ENCODE data around the gene SPAG16. TPM values are rescaled to one million over a fixed set of nuclear protein-coding genes. Genes with fewer than 3 reads are reported as not detected.

Gene SPAG16
- total and polyA plus RNA-seq, 2 donors (not counting 1 experiment from before 2014, with no cell fraction given) = 3.4 to 8.6 TPM

DNA sequence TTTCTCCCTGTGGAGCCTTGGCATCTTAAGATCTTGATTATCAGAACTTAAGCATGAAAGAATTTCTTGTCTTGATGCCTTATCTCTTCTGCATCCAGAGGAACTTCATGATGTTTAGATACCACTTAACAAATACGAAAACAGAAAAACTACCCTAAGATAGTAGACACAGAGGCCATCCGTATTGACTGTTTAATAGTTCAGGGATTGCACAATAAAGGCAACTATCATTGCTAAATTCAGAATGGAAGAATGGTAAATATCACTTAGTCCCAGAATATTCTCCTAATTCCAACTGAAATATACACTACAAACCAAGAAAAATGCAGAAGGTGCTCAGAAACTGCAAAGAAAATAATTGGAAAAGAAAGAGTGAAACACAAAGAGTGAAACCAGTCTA, 912.0 kb downstream of the SPAG16 start:
- H3K4me3 Mint-ChIP-seq = no peak overlapping the region
- intact Hi-C loops (cut with micrococcal nuclease) = no loop called here
- no peak overlapping the region for H3K27ac ChIP-seq (ENCODE audit: low read length in 2 of 2)
- H3K4me3 ChIP-seq (ENCODE audit: control extremely low read depth in 1 of 5, extremely low read depth in 1 of 5, insufficient read depth in 1 of 5, low read depth in 2 of 5, low read length in 4 of 5) = no peak overlapping the region
- no peaks in the 10 kb centered on the region for H3K27me3 ChIP-seq (replicated peaks in 1 of 4; ENCODE audit: control extremely low read depth in 1 of 4, control insufficient read depth in 3 of 4, insufficient read depth in 4 of 4, low read length in 3 of 4)
- no peaks in the 10 kb centered on the region for H3K36me3 ChIP-seq (replicated peaks in 1 of 2; ENCODE audit: control extremely low read depth in 1 of 2, control insufficient read depth in 1 of 2, extremely low read depth in 1 of 2, insufficient read depth in 2 of 2, low read length in 1 of 2)
- ChIA-PET CTCF (no interaction called here), POLR2A (no interaction called here)
- no peak for DNase-seq
- H3K4me1 Mint-ChIP-seq = no peaks in the 10 kb centered on the region
- WGBS (ENCODE audit: insufficient coverage) = no CpG with 5 or more reads among the region's 2 CpGs
- H3K9me3 ChIP-seq (ENCODE audit: control extremely low read depth in 1 of 3, control insufficient read depth in 2 of 3, insufficient read depth in 1 of 3, low read length in 2 of 3) = no peaks in the 10 kb centered on the region
- no peak overlapping the region for H3K4me2 ChIP-seq (replicated peaks; ENCODE audit: low read depth, low read length, poor library complexity, severe bottlenecking)
- no peaks in the 10 kb centered on the region for H3K4me1 ChIP-seq (ENCODE audit: control insufficient read depth in 2 of 2, insufficient read depth in 2 of 2, low read length in 2 of 2)
- ATAC-seq (ENCODE audit: low read depth) = no peak
- no peaks in the 10 kb centered on the region for H4K20me1 ChIP-seq (ENCODE audit: control insufficient read depth, insufficient read depth, low read length, poor library complexity, severe bottlenecking)
- H3K79me2 ChIP-seq (ENCODE audit: control insufficient read depth, insufficient read depth, low read length) = no peaks in the 10 kb centered on the region
- no peaks in the 10 kb centered on the region for H3K9me3 Mint-ChIP-seq (ENCODE audit: insufficient read depth)
- TF ChIP-seq, protein P1, sequence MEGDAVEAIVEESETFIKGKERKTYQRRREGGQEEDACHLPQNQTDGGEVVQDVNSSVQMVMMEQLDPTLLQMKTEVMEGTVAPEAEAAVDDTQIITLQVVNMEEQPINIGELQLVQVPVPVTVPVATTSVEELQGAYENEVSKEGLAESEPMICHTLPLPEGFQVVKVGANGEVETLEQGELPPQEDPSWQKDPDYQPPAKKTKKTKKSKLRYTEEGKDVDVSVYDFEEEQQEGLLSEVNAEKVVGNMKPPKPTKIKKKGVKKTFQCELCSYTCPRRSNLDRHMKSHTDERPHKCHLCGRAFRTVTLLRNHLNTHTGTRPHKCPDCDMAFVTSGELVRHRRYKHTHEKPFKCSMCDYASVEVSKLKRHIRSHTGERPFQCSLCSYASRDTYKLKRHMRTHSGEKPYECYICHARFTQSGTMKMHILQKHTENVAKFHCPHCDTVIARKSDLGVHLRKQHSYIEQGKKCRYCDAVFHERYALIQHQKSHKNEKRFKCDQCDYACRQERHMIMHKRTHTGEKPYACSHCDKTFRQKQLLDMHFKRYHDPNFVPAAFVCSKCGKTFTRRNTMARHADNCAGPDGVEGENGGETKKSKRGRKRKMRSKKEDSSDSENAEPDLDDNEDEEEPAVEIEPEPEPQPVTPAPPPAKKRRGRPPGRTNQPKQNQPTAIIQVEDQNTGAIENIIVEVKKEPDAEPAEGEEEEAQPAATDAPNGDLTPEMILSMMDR (IDR thresholded peaks at IDR 0.05) = no peak
- no peak for TF ChIP-seq EZH2 (IDR thresholded peaks at IDR 0.05; ENCODE audit: borderline replicate concordance, insufficient read depth, low read depth, low read length, poor library complexity, severe bottlenecking)
- no peak overlapping the region for H3K27ac Mint-ChIP-seq
- no peaks in the 10 kb centered on the region for H3K27me3 Mint-ChIP-seq
- H3K9ac ChIP-seq (ENCODE audit: low read length) = no peak overlapping the region
- no peak overlapping the region for H2AFZ ChIP-seq (ENCODE audit: insufficient read depth, low read depth, low read length, poor library complexity, severe bottlenecking)

DNA sequence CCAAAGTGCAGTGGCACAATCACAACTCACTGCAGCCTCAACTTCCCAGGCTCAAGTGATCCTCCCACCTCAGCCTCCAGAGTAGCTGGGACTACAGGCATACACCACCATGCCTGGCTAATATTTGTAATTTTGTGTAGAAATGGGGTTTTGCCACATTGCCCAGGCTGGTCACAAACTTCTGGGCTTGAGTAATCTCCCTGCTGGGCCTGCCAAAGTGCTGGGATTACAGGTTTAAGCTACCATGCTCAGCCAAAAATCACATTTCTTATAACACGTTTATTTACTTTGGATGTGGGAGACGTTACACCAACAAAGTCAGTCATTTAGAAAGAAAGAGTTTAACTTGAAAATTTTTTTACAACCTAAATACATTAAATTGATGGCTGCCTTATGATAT, 917.6 kb downstream of the SPAG16 start:
- no peaks in the 10 kb centered on the region for H3K27me3 ChIP-seq (replicated peaks in 1 of 4; ENCODE audit: control extremely low read depth in 1 of 4, control insufficient read depth in 3 of 4, insufficient read depth in 4 of 4, low read length in 3 of 4)
- POLR2A ChIA-PET = no interaction called here
- H4K20me1 ChIP-seq (ENCODE audit: control insufficient read depth, insufficient read depth, low read length, poor library complexity, severe bottlenecking) = no peaks in the 10 kb centered on the region
- no peaks in the 10 kb centered on the region for H3K4me1 Mint-ChIP-seq
- H3K4me3 Mint-ChIP-seq = no peak overlapping the region
- no peak overlapping the region for H3K27ac ChIP-seq (ENCODE audit: low read length in 2 of 2)
- H2AFZ ChIP-seq (ENCODE audit: insufficient read depth, low read depth, low read length, poor library complexity, severe bottlenecking) = no peak overlapping the region
- H3K4me3 ChIP-seq (ENCODE audit: control extremely low read depth in 1 of 5, extremely low read depth in 1 of 5, insufficient read depth in 1 of 5, low read depth in 2 of 5, low read length in 4 of 5) = no peak overlapping the region
- peaks cover 0 to 6% (median 0%) of the 10 kb centered on the region in 3 donors for H3K9me3 ChIP-seq (ENCODE audit: control extremely low read depth in 1 of 3, control insufficient read depth in 2 of 3, insufficient read depth in 1 of 3, low read length in 2 of 3)
- WGBS (ENCODE audit: insufficient coverage) = no CpG with 5 or more reads among the region's 2 CpGs
- no peaks in the 10 kb centered on the region for H3K9me3 Mint-ChIP-seq (ENCODE audit: insufficient read depth)
- no peak overlapping the region for H3K4me2 ChIP-seq (replicated peaks; ENCODE audit: low read depth, low read length, poor library complexity, severe bottlenecking)
- DNase-seq (no peak), ATAC-seq (ENCODE audit: low read depth) (no peak)
- H3K36me3 ChIP-seq (replicated peaks in 1 of 2; ENCODE audit: control extremely low read depth in 1 of 2, control insufficient read depth in 1 of 2, extremely low read depth in 1 of 2, insufficient read depth in 2 of 2, low read length in 1 of 2) = no peaks in the 10 kb centered on the region
- H3K9ac ChIP-seq (ENCODE audit: low read length) = no peak overlapping the region
- TF ChIP-seq, protein P1 (IDR thresholded peaks at IDR 0.05) = no peak
- no peak for TF ChIP-seq EZH2 (IDR thresholded peaks at IDR 0.05; ENCODE audit: borderline replicate concordance, insufficient read depth, low read depth, low read length, poor library complexity, severe bottlenecking)
- intact Hi-C loops (cut with micrococcal nuclease) = no loop called here
- CTCF ChIA-PET = no interaction called here
- H3K4me1 ChIP-seq (ENCODE audit: control insufficient read depth in 2 of 2, insufficient read depth in 2 of 2, low read length in 2 of 2) = no peaks in the 10 kb centered on the region
- no peaks in the 10 kb centered on the region for H3K79me2 ChIP-seq (ENCODE audit: control insufficient read depth, insufficient read depth, low read length)
- H3K27ac Mint-ChIP-seq = no peak overlapping the region
- no peaks in the 10 kb centered on the region for H3K27me3 Mint-ChIP-seq

All from B cell (primary cell).